Ramos (cell line): ENCODE results near the gene KLHDC3.

Experiments
- in situ Hi-C: fragments of 300-500 bp; cut with MboI; formaldehyde crosslinking; loops from one replicate; pipeline ENCODE4 v1.14.3; 2022; ENCODE audit warnings: low sequenced_read_pairs; ENCODE audit not compliant: unreplicated experiment

KLHDC3 gene

DNA sequence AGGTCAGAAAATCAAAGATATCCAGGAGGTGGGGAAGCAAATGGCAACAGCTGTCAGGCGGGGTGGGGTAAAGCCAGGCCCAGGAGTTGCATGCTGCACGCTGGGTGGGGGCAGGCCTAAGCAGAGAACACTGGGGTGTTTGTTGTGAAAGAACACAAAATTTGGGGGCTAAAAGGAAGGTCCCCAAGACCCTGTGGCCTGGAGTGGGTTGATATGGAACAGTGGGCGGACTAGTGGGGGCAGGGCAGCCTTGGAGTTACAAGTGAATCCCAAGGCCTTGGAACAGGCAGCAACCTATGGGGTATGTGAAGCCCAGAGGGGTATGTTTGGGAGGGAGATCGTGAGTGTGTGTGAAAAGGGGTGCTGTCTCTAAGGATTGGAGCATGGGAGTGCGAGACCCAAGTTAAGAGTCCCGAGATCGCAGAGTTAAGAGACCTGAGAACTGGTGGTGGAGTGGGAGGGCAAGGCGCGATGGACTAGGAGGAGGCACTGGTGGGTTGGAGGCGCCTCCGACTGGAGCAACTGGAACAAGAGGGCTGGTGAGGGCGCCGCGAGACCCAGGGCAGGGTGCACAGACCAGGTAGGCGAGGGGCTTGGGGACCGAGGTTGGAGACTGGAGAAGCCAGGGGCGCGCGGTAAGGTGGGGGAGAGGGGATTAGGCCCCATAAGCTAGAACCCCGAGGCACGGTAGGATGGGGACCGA lies 38.9 kb downstream of the KLHDC3 start:
- in situ Hi-C loops, result no loop called here

DNA sequence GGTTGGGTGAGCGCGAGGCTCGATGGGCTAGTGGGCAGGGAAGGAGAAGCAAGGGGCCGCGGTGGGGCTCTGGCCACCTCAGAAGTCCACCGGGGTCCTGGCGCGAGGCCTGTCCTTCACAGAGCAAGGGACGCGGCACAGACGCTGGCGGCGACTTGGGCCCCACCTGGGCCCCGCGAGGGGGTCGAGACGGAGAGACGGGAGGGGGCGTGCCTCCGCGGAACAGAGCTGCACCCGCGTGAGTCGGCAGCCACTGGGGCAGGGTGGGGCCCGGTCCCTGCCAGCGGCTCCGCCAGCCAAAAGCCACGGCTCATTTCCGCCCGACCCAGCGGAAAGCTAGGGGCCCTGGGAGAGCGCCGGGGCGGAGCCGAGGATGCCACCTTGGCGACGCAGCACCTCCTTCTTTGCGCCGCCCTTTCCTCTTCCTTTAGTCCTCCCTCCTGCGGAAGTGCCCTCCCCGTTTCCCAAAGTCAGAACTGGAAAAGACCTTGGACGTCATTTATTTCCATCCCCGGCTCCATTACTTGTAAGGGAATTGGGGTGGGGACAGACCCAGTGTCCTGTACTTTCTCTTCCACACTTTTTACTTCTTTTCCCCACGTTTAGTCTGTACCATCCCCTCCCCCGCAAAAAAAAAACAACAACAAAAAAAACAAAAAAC lies 39.6 kb downstream of the KLHDC3 start, which contains the start of gene CUL7:
CUL7 (minus strand) TSS at position 307 of the 661 bp plus-strand sequence. CDS start 1,063 bp downstream, outside the sequence.
- in situ Hi-C loops, result no loop called here

DNA sequence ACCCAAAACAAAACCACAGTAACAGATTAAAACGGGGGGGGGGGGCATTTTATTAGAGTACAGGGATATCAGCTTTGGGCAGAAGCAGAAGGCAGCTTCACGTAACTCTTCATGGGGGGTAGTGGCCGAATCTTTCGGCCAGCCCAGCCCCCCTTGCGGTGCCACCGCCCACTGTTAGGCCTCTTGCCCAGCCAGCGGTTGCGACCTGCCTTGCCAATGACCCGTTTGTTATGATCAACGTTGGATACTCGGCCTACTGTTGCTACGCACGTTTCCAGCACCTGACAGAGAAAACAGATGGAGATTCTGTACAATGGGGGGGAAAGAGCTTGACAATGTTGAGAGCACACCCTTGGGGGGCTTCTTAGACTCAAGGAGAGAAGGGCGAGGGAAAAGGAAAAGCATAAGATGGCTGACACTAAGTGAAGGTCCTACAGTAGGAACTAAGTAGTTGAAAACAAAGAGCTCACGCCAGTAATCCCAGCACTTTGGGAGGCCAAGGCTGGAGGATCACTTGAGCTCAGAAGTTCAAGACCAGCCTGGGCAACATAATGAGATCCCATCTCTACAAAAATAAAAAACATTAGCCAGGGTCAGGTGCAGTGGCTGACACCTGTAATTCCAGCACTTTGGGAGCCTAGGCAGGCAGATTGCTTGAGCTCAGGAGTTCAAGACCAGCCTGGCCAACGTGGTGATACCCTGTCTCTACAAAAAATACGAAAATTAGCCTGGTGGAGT lies 40.3 kb downstream of the KLHDC3 start:
- in situ Hi-C loops, result no loop called here

DNA sequence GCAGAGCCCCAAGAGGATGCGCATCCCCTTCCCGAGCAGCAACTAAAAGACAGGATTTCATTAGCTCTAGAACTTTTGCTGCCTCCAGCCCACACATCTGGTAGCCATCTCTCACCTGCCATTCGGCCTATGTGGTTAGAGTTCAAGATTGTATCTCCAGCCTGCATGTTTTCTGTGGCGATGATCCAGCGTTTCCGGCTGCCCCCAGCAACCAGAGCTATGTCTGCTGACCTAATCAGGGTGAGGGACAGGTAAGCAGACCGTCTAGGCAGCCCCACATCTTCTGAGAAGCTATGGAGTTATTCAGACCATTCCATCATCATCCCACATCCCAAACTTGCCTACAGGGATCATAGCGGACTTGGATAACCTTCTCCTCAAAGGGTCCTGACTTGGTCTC lies 41.9 kb downstream of the KLHDC3 start:
- in situ Hi-C loops, result no loop called here

DNA sequence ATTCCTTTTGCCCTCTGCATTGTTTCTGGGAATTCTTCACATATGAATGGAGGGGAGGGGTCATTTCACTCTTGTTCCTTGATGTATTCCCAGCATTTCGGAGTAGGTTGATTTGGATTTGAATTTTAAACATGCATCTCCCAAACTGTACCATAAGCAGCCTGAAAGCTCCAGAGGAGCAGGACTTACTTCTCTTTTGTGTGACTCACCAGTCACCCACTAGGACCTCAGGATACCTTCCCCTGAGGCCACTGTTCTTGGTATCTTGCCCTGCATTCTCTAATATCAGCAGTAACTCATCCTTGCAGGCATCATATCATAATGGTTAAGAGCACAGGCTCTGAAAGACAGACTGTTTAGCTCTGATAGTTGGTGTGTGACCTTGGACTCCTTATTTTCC lies 44.5 kb downstream of the KLHDC3 start:
- in situ Hi-C loops, result no loop called here

DNA sequence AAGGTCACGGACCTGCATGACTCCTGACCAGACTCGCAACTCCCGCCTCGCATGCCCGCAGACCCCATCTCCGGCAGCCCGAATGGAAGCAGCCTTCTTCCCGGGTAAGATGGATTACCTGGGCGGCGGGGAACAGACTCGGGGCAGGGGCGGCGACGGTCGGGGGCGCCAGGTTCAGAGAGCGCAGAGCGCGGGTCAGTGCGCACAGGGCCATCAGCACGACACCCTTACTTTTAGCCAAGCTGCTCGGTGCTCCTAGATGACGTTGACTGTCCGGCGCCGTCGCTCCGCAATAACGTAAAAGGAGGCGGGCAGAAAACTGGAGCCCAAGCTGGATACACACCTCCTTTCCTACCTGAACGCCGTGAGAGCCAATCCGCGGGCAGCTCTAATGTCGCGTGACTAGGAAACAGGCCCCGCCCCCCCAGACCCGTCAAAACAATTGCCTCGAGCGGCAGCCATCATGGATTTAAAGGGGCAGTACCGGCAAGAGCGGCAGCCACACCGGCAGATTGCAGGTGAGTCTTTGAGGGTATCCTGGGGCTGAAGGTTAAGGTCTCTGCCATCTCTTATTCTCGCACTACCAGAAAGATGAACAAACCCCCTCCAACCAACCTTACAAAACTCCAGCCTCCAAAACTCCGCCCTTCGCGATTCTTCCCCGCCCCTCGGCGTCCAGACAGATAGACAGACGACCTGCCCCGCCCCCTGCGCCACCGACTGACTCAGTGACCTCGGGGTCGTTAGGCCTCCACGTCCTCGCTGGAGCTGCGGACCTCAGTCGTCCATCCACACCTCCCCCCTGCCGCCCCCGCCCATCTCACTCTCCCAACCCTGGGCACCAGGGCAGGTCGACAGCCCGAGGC lies 45.4 kb downstream of the KLHDC3 start, which contains the start of the genes KLC4 and MRPL2:
KLC4 (plus strand) TSS at position 464 of the 866 bp plus-strand sequence. CDS start 1,705 bp downstream, outside the sequence.
MRPL2 (minus strand) TSS at position 267 of the 866 bp plus-strand sequence; CDS start at position 214, 53 bp downstream.
- in situ Hi-C loops, result no loop called here

DNA sequence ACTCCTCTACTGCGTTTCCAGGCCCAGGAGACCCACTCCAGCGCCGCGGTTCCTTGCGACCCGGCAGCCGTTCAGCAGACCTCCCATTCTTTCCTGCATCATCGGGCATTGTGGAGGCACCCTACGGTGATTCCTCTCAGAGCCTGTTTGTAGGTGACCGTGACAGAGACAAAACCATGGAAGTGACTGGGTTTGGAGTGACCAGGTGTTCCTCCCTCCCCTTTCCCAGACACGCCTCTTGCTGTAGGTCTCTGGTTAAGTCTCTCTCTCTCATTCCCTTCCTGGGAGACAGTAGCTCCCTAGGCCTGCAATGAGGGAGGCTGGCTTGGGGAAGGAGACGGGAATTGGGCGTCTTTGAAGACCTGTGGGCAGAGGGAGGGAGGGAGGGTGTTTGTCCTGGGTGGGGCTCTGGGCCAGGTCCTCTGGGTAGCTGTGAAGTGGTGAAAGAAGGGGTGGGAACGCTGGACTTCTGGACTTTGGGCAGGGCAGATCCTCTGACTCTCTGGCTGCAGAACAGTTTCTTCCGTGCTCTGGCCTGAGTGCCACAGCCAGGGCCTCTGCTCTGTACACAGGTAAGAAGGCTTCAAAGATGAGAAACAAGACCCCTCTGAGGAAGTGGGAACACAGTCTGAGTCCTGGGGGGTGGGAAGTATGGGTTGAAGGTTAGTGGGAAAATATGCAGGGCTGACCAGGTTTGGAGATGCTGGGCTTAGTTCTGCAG lies 46.1 kb downstream of the KLHDC3 start:
- in situ Hi-C loops, result no loop called here

DNA sequence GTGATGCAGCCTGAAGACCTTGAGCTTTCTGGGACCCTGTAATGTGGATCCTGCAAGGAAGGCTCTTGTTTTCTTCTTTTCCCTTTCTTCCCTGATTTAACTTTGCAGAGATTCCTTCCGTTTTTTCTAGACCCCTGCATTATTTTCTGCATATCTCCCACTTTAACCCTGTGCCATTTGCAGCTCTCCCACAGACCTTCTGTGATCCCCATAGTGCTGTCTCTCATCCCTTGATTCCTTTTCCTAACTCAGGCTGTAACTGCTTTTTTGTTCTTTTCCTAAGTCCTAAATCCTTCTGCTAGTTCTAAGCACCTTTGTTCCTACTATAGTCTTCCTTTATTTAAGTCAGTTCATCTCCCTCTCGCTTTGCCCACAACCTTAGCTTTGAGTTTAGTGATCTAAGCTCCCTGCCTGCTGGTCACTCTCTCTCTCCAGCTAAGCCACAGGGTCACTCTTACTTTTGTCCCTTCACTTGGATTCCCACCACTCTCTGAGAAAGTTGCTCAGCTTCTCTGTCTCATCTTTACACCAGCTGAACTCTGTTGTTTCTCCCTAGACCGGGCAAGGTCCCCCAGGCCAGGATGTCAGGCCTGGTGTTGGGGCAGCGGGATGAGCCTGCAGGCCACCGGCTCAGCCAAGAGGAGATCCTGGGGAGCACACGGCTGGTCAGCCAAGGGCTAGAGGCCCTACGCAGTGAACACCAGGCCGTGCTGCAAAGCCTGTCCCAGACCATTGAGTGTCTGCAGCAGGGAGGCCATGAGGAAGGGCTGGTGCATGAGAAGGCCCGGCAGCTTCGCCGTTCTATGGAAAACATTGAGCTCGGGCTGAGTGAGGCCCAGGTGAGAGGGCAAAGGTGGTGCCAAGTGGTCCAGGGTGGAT lies 46.9 kb downstream of the KLHDC3 start:
- in situ Hi-C loops, result no loop called here

DNA sequence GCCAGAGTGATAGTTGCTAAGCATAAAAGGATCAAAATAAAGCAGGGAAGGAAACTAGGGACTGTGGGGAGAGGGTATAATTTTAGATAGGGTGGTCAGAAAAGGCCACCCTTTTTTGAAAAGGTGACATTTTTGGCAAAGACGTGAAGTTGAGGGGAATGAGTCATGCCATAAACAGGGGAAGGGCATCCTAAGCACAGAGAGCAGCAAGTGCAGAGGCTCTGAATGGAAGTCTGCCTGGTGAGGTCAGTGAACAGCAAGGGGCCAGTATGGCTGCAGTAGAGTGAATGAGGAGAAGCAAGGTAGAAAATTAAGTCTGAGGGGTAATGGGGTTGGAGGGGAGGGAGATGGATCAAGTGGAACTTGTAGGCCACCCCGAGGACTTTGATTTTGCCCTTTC lies 47.8 kb downstream of the KLHDC3 start:
- in situ Hi-C loops, result no loop called here

DNA sequence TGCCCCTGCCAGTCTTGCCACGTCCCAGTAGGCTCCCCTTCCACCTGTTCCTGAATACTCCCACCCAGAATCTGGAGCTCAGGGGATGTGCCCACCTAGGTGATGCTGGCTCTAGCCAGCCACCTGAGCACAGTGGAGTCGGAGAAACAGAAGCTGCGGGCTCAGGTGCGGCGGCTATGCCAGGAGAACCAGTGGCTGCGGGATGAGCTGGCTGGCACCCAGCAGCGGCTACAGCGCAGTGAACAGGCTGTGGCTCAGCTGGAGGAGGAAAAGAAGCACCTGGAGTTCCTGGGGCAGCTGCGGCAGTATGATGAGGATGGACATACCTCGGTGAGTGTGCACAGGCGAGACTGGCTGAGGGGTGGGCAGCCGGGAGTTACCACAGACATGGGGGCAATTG lies 48.8 kb downstream of the KLHDC3 start:
- in situ Hi-C loops, result no loop called here

DNA sequence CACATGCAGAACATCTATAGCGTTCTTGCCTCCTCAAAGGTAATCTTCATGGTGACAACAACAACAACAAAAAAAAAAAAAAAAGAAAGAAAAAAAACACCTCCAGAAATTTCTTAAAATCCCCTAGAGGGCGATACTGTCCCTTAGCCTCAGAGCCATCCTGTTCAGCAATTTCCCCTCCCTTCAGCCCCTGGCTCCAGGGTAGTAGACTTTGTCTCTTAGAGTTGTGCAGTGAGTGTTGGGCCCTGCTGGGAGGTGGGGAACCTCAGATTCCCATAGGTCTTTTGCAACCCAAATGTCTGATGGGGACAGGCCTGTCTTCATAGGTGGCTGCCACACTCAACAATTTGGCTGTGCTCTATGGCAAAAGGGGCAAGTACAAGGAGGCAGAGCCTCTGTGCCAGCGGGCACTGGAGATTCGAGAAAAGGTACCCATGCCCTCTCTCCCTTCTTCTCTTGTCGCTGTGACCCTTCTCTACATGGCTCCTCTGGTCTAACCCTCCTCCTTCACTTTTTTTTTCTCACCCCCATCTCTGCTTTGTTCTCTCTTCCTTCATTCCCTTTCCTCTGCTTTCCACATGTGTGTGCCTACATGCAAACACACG lies 56.1 kb downstream of the KLHDC3 start:
- in situ Hi-C loops, result no loop called here
